ENCODE measurements around the gene SNX19.
A peak's percentile ranks its signal among the peaks of the same experiment; 100 is the strongest.

The SNX19 gene

GRCh38 chr11:130874955-130875531, 41.2 kb downstream of the SNX19 start:
- DNase-seq (ENCODE audit: low read depth) = no peak
- TF ChIP-seq CTCF (IDR thresholded peaks at IDR 0.05; ENCODE audit: control insufficient read depth, insufficient read depth, low read depth, low read length, missing control alignments) = no peak
- H3K4me3 ChIP-seq (ENCODE audit: control insufficient read depth, low read depth, low read length) = no peak overlapping the region

GRCh38 chr11:130874396-130874795, 41.9 kb downstream of the SNX19 start:
- DNase-seq (ENCODE audit: low read depth) = no peak
- no peak overlapping the region for H3K4me3 ChIP-seq (ENCODE audit: control insufficient read depth, low read depth, low read length)
- no peak for TF ChIP-seq CTCF (IDR thresholded peaks at IDR 0.05; ENCODE audit: control insufficient read depth, insufficient read depth, low read depth, low read length, missing control alignments)

GRCh38 chr11:130873761-130874160, 42.5 kb downstream of the SNX19 start:
- no peak for DNase-seq (ENCODE audit: low read depth)
- no peak for TF ChIP-seq CTCF (IDR thresholded peaks at IDR 0.05; ENCODE audit: control insufficient read depth, insufficient read depth, low read depth, low read length, missing control alignments)
- H3K4me3 ChIP-seq (ENCODE audit: control insufficient read depth, low read depth, low read length) = no peak overlapping the region

- peak; percentile 50 for DNase-seq (ENCODE audit: low read depth)
- no peak for TF ChIP-seq CTCF (IDR thresholded peaks at IDR 0.05; ENCODE audit: control insufficient read depth, insufficient read depth, low read depth, low read length, missing control alignments)
- no peak overlapping the region for H3K4me3 ChIP-seq (ENCODE audit: control insufficient read depth, low read depth, low read length)
These were observed 43.3 kb downstream of the SNX19 start for GRCh38 chr11:130872981-130873380.

- DNase-seq (ENCODE audit: low read depth) = no peak
- no peak for TF ChIP-seq CTCF (IDR thresholded peaks at IDR 0.05; ENCODE audit: control insufficient read depth, insufficient read depth, low read depth, low read length, missing control alignments)
- no peak overlapping the region for H3K4me3 ChIP-seq (ENCODE audit: control insufficient read depth, low read depth, low read length)
These were observed 43.8 kb downstream of the SNX19 start for GRCh38 chr11:130872513-130872912.

- DNase-seq (ENCODE audit: low read depth) = no peak
- no peak overlapping the region for H3K4me3 ChIP-seq (ENCODE audit: control insufficient read depth, low read depth, low read length)
- no peak for TF ChIP-seq CTCF (IDR thresholded peaks at IDR 0.05; ENCODE audit: control insufficient read depth, insufficient read depth, low read depth, low read length, missing control alignments)
These were observed 44.2 kb downstream of the SNX19 start for GRCh38 chr11:130872102-130872501.

- TF ChIP-seq CTCF (IDR thresholded peaks at IDR 0.05; ENCODE audit: control insufficient read depth, insufficient read depth, low read depth, low read length, missing control alignments) = no peak
These were observed 44.7 kb downstream of the SNX19 start for GRCh38 chr11:130871616-130872015.

More at GRCh38 chr11:130871616-130872015, 44.7 kb downstream of the SNX19 start:
- no peak for DNase-seq (ENCODE audit: low read depth)
- H3K4me3 ChIP-seq (ENCODE audit: control insufficient read depth, low read depth, low read length) = no peak overlapping the region
